HL-60 (cell line): ENCODE measurements around the gene ZFHX3.

ENCODE experiments used
- DNase-seq, 2 experiments: peaks; one replicate each; pipeline ENCODE4 v3.0.0-alpha.2; 2010 to 2020; ENCODE audit warnings: low read depth in 1 of 2, low spot score in 1 of 2
- H3K27ac ChIP-seq: fragments of 250-450 bp; sonication (Bioruptor Pico); replicated peaks from 2 replicates; pipeline ENCODE4 v1.5.1; 2020; ENCODE audit warnings: mild to moderate bottlenecking, moderate library complexity
- H3K27me3 ChIP-seq: fragments of 250-450 bp; sonication (Bioruptor Pico); 2 replicates; pipeline ENCODE4 v1.5.1; 2021; ENCODE audit warnings: mild to moderate bottlenecking, moderate library complexity; ENCODE audit not compliant: insufficient read depth, poor library complexity, severe bottlenecking
- H3K4me3 ChIP-seq: replicated peaks from 2 replicates; pipeline ENCODE4 v1.5.1; 2011; ENCODE audit warnings: mild to moderate bottlenecking, control low read depth, low read length; ENCODE audit not compliant: insufficient read depth
- GABPA ChIP-seq: IDR thresholded peaks from 2 replicates; pipeline ENCODE4 v1.6.1; 2012; ENCODE audit warnings: low read depth
- POLR2AphosphoS5 ChIP-seq: IDR thresholded peaks from 2 replicates; pipeline ENCODE4 v1.6.1; 2012; ENCODE audit warnings: low read depth
- REST ChIP-seq: IDR thresholded peaks from 2 replicates; pipeline ENCODE4 v1.6.1; 2012; ENCODE audit warnings: low read depth; ENCODE audit not compliant: insufficient replicate concordance
- SPI1 ChIP-seq: IDR thresholded peaks from 2 replicates; pipeline ENCODE4 v1.6.1; 2012; ENCODE audit warnings: low read depth, mild to moderate bottlenecking, borderline replicate concordance
- TF ChIP-seq, protein P1 (sequence below): IDR thresholded peaks from one replicate; pipeline ENCODE4 v1.5.1; 2011; ENCODE audit warnings: low read length, control low read depth, inconsistent platforms; ENCODE audit not compliant: insufficient read depth

The ZFHX3 gene

GRCh38 chr16:72917051-72917450 lies 130.9 kb downstream of the ZFHX3 start:
- TF ChIP-seq POLR2AphosphoS5: no peak
- TF ChIP-seq, protein P1, sequence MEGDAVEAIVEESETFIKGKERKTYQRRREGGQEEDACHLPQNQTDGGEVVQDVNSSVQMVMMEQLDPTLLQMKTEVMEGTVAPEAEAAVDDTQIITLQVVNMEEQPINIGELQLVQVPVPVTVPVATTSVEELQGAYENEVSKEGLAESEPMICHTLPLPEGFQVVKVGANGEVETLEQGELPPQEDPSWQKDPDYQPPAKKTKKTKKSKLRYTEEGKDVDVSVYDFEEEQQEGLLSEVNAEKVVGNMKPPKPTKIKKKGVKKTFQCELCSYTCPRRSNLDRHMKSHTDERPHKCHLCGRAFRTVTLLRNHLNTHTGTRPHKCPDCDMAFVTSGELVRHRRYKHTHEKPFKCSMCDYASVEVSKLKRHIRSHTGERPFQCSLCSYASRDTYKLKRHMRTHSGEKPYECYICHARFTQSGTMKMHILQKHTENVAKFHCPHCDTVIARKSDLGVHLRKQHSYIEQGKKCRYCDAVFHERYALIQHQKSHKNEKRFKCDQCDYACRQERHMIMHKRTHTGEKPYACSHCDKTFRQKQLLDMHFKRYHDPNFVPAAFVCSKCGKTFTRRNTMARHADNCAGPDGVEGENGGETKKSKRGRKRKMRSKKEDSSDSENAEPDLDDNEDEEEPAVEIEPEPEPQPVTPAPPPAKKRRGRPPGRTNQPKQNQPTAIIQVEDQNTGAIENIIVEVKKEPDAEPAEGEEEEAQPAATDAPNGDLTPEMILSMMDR: no peak
- no peak for TF ChIP-seq GABPA
- no peak for TF ChIP-seq SPI1
- H3K4me3 ChIP-seq: no peak overlapping the region
- H3K27ac ChIP-seq: no peak overlapping the region
- no peak for DNase-seq
- no peaks in the 10 kb centered on the region for H3K27me3 ChIP-seq

- no peak for DNase-seq
- Histone ChIP-seq H3K4me3 (no peak overlapping the region), H3K27me3 (no peaks in the 10 kb centered on the region), H3K27ac (no peak overlapping the region)
- TF ChIP-seq SPI1 (no peak), REST (no peak), GABPA (no peak), POLR2AphosphoS5 (no peak)
- TF ChIP-seq, protein P1: no peak
These were observed 132.6 kb downstream of the ZFHX3 start for GRCh38 chr16:72915331-72915730.

GRCh38 chr16:72913551-72913950 lies 134.4 kb downstream of the ZFHX3 start:
- Histone ChIP-seq H3K27ac (no peak overlapping the region), H3K4me3 (no peak overlapping the region), H3K27me3 (no peaks in the 10 kb centered on the region)
- TF ChIP-seq SPI1 (no peak), POLR2AphosphoS5 (no peak), GABPA (no peak), REST (no peak)
- TF ChIP-seq, protein P1: no peak
- DNase-seq: no peak

- Histone ChIP-seq H3K27ac (no peak overlapping the region), H3K27me3 (no peaks in the 10 kb centered on the region), H3K4me3 (no peak overlapping the region)
- no peak for DNase-seq
- TF ChIP-seq SPI1 (no peak), REST (no peak), POLR2AphosphoS5 (no peak)
These were observed 136.0 kb downstream of the ZFHX3 start for GRCh38 chr16:72911971-72912370.
